MM.1S (cell line): ENCODE measurements around the gene MT1M.

ENCODE experiments used
- DNase-seq: peaks from one replicate; pipeline ENCODE4 v3.0.0-alpha.2; 2015
- H2AFZ ChIP-seq: fragments of 300-600 bp; sonication (generic); 2 replicates; pipeline ENCODE4 v1.6.0; 2016; ENCODE audit warnings: antibody characterized with exemption, low read length
- H3F3A ChIP-seq: fragments of 300-600 bp; sonication (generic); 2 replicates; pipeline ENCODE4 v1.6.1; 2016; ENCODE audit warnings: mild to moderate bottlenecking, antibody characterized with exemption, low read length, moderate library complexity, mixed read lengths; ENCODE audit not compliant: insufficient read depth
- H3K27ac ChIP-seq: fragments of 300-600 bp; sonication (generic); 2 replicates; pipeline ENCODE4 v1.5.1; 2016; ENCODE audit warnings: mild to moderate bottlenecking, low read length
- H3K27me3 ChIP-seq: fragments of 300-600 bp; sonication (generic); replicated peaks from 2 replicates; pipeline ENCODE4 v1.6.0; 2016; ENCODE audit warnings: low read length; ENCODE audit not compliant: insufficient read depth
- H3K36me3 ChIP-seq: fragments of 300-600 bp; sonication (generic); replicated peaks from 2 replicates; pipeline ENCODE4 v1.6.1; 2016; ENCODE audit warnings: mild to moderate bottlenecking, low read length, mixed read lengths; ENCODE audit not compliant: insufficient read depth
- H3K4me1 ChIP-seq: fragments of 300-600 bp; sonication (generic); 2 replicates; pipeline ENCODE4 v1.6.1; 2016; ENCODE audit warnings: low read length, mixed read lengths
- H3K4me2 ChIP-seq: fragments of 300-600 bp; sonication (generic); 2 replicates; pipeline ENCODE4 v1.6.0; 2016; ENCODE audit warnings: low read depth, low read length
- H3K4me3 ChIP-seq: fragments of 300-600 bp; sonication (generic); 2 replicates; pipeline ENCODE4 v1.5.1; 2016; ENCODE audit warnings: low read length, mixed read lengths
- H3K79me2 ChIP-seq: fragments of 300-600 bp; sonication (generic); 2 replicates; pipeline ENCODE4 v1.6.1; 2016; ENCODE audit warnings: mixed run types, low read length, mixed read lengths
- H3K9ac ChIP-seq: fragments of 300-600 bp; sonication (generic); 2 replicates; pipeline ENCODE4 v1.6.1; 2016; ENCODE audit warnings: low read length, mixed read lengths
- H3K9me2 ChIP-seq: fragments of 300-600 bp; sonication (generic); replicated peaks from 2 replicates; pipeline ENCODE4 v1.6.1; 2016; ENCODE audit warnings: mild to moderate bottlenecking, low read length, mixed read lengths; ENCODE audit not compliant: insufficient read depth
- H3K9me3 ChIP-seq: fragments of 300-600 bp; sonication (generic); replicated peaks from 2 replicates; pipeline ENCODE4 v1.6.1; 2016; ENCODE audit warnings: mild to moderate bottlenecking, low read length, mixed read lengths; ENCODE audit not compliant: insufficient read depth
- H4K20me1 ChIP-seq: fragments of 300-600 bp; sonication (generic); 2 replicates; pipeline ENCODE4 v1.6.1; 2016; ENCODE audit warnings: mild to moderate bottlenecking, low read length, moderate library complexity, mixed read lengths; ENCODE audit not compliant: insufficient read depth
- EZH2 ChIP-seq: fragments of 300-600 bp; sonication (generic); optimal IDR thresholded peaks from 2 replicates; pipeline ENCODE3; 2017; ENCODE audit warnings: low read depth, mild to moderate bottlenecking, antibody characterized with exemption, low read length, mixed read lengths
- EZH2phosphoT487 ChIP-seq: fragments of 300-600 bp; sonication (generic); IDR thresholded peaks from 2 replicates; pipeline ENCODE4 v1.6.1; 2018; ENCODE audit warnings: antibody characterized with exemption, low read length
- TF ChIP-seq, protein P1 (sequence below): fragments of 300-600 bp; sonication (generic); IDR thresholded peaks from 2 replicates; pipeline ENCODE4 v1.5.1; 2016; ENCODE audit warnings: antibody characterized with exemption, low read length, mixed read lengths

The MT1M gene

DNA sequence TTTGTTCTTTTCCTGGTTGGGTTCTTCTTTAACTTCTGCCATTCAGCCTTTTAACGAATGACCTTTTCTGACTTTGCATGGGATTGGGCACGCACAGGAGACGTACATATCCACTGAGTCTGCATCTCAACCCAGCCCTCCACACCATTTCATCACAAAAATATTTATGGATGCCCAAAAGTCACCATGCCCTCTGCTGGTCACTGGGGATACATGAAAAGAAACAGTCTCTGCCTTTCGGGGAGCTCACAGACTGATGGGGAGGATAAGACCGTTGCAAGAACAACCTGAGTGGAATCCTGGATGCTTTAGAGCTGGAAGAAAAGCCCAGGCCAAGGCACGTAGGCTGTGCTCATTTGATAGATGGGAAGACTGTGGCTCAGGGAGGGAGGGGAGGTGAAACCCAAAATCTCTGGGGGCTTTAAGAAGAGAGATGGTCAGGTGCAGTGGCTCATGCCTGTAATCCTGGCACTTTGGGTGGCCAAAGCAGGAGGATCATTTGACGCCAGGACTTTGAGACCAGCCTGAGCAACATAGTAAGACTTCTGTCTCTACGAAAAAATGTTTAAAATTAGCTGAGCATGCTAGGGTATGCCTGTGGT is 32.0 kb upstream of the MT1M start:
- Histone ChIP-seq H4K20me1 (no peaks in the 10 kb centered on the region), H3K27me3 (peaks cover 22% of the 10 kb centered on the region; the same call in 1 of the 2 replicates), H3K4me1 (no peaks in the 10 kb centered on the region), H3K4me3 (no peak overlapping the region), H3K27ac (no peak overlapping the region), H3K79me2 (no peaks in the 10 kb centered on the region), H2AFZ (no peak overlapping the region), H3F3A (no peaks in the 10 kb centered on the region), H3K4me2 (no peak overlapping the region), H3K9me2 (no peaks in the 10 kb centered on the region), H3K36me3 (no peaks in the 10 kb centered on the region), H3K9ac (no peak overlapping the region), H3K9me3 (no peaks in the 10 kb centered on the region)
- peak; percentile 66 for DNase-seq
- TF ChIP-seq, protein P1, sequence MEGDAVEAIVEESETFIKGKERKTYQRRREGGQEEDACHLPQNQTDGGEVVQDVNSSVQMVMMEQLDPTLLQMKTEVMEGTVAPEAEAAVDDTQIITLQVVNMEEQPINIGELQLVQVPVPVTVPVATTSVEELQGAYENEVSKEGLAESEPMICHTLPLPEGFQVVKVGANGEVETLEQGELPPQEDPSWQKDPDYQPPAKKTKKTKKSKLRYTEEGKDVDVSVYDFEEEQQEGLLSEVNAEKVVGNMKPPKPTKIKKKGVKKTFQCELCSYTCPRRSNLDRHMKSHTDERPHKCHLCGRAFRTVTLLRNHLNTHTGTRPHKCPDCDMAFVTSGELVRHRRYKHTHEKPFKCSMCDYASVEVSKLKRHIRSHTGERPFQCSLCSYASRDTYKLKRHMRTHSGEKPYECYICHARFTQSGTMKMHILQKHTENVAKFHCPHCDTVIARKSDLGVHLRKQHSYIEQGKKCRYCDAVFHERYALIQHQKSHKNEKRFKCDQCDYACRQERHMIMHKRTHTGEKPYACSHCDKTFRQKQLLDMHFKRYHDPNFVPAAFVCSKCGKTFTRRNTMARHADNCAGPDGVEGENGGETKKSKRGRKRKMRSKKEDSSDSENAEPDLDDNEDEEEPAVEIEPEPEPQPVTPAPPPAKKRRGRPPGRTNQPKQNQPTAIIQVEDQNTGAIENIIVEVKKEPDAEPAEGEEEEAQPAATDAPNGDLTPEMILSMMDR = peak; percentile 77
- TF ChIP-seq EZH2phosphoT487 = no peak

DNA sequence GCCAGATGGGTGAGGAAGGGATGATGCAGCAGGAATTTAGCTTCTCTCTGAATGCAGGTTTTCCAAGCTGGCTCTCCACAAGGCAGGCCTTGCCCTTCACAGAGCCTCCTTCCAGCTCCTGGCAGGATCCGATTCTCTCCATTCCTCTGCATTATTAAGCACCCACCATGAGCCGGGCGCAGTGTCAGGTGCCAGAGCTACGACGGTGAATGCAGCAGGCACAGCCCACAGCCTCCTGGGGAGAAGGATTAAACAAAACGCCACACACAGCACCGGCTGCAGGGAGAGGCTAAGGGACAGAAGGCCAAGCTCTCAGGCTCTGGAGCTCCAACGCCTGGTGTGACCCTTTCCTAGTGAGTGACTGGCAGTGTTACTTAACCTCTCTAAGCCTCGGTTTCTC is 31.1 kb upstream of the MT1M start:
- Histone ChIP-seq H3K4me3 (no peak overlapping the region), H4K20me1 (no peaks in the 10 kb centered on the region), H3K4me2 (no peak overlapping the region), H3K79me2 (no peaks in the 10 kb centered on the region), H3K4me1 (no peaks in the 10 kb centered on the region), H3K27ac (no peak overlapping the region), H3K27me3 (peaks cover 22% of the 10 kb centered on the region; the same call in 1 of the 2 replicates), H3F3A (no peaks in the 10 kb centered on the region), H3K9ac (no peak overlapping the region), H2AFZ (no peak overlapping the region), H3K9me2 (no peaks in the 10 kb centered on the region), H3K36me3 (no peaks in the 10 kb centered on the region), H3K9me3 (no peaks in the 10 kb centered on the region)
- DNase-seq = no peak
- TF ChIP-seq EZH2 = no peak
- TF ChIP-seq, protein P1 = no peak
- no peak for TF ChIP-seq EZH2phosphoT487

DNA sequence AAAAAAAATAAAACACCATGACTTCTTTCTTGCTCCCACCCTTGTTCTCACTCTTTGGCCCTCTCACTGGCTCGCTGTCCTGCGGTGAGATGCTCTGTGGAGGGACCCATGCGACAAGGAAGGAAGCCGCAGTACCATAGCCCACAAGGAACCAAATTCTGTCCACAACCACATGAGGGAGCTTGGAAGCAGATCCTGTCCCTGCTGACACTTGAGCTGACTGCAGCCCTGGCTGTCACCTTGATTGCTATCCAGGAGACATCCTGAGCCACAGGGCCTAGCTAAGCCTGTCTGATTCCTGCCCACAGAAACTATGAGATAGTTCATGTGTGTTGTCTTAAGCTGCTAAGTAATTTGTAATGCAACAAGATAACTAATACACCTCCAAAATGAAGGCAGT is 28.9 kb upstream of the MT1M start:
- Histone ChIP-seq H3K4me2 (no peak overlapping the region), H3K27me3 (peaks cover 22% of the 10 kb centered on the region; the same call in 1 of the 2 replicates), H3K9me3 (no peaks in the 10 kb centered on the region), H3K9me2 (no peaks in the 10 kb centered on the region), H2AFZ (no peak overlapping the region), H3K4me1 (no peaks in the 10 kb centered on the region), H3K4me3 (no peak overlapping the region), H3K36me3 (no peaks in the 10 kb centered on the region), H3K79me2 (no peaks in the 10 kb centered on the region), H3K9ac (no peak overlapping the region), H3F3A (0 out of 2 replicates have a peak, but pooled peaks cover 2% of the 10 kb centered on the region), H3K27ac (no peak overlapping the region), H4K20me1 (no peaks in the 10 kb centered on the region)
- TF ChIP-seq EZH2phosphoT487 (no peak), EZH2 (no peak)
- TF ChIP-seq, protein P1 = no peak
- peak; percentile 13 for DNase-seq
